WI38 (cell line): Measurements from ENCODE around the gene CTDSPL.

ENCODE experiments used
- H3K4me3 ChIP-seq: 2 replicates; pipeline ENCODE4 v1.5.1; 2011; ENCODE audit warnings: low read depth, mild to moderate bottlenecking, control low read depth, low read length
- TF ChIP-seq, protein P1 (sequence below): IDR thresholded peaks from 2 replicates; pipeline ENCODE4 v1.5.1; 2012; ENCODE audit warnings: low read depth, mild to moderate bottlenecking, control low read depth, low read length

The CTDSPL gene

DNA sequence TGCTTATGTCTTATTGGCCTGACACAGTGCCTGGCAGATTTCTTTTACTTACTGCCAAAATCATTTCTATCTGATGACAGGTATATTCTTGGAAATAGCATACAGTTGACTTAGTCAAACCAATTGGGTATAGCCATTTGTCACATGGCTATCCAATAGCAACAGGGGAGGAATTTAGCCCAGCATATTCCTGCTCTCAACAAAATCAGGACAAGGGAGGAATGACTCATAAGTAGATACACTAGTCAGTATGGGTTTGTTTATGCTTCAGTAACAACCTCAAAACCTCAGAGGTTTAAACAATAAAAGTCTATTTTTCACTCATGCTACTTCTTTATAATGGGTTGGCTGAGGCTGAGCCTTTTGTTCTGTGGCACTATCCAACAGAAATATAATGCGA lies 90.9 kb downstream of the CTDSPL start:
- TF ChIP-seq, protein P1, sequence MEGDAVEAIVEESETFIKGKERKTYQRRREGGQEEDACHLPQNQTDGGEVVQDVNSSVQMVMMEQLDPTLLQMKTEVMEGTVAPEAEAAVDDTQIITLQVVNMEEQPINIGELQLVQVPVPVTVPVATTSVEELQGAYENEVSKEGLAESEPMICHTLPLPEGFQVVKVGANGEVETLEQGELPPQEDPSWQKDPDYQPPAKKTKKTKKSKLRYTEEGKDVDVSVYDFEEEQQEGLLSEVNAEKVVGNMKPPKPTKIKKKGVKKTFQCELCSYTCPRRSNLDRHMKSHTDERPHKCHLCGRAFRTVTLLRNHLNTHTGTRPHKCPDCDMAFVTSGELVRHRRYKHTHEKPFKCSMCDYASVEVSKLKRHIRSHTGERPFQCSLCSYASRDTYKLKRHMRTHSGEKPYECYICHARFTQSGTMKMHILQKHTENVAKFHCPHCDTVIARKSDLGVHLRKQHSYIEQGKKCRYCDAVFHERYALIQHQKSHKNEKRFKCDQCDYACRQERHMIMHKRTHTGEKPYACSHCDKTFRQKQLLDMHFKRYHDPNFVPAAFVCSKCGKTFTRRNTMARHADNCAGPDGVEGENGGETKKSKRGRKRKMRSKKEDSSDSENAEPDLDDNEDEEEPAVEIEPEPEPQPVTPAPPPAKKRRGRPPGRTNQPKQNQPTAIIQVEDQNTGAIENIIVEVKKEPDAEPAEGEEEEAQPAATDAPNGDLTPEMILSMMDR, result no peak
- no peak overlapping the region for H3K4me3 ChIP-seq

DNA sequence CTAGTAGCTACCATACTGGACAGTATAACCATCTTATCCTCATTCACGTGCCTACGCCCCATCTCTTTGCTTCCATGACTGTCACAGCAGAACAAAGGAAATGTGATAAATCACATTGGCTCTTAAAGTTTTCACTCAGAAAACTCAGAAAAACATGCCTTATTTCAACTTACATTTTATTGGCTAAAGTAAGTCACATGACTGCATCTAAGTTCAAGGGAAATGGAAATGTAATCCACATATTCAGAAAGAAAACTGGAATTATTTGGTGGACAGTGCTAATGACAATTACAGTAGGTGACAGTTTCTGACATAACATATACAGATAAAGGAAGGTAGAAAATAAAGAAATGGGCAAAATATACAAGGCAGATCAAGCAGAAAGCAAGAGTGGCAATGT lies 91.5 kb downstream of the CTDSPL start:
- H3K4me3 ChIP-seq, result no peak overlapping the region
- TF ChIP-seq, protein P1, result no peak

DNA sequence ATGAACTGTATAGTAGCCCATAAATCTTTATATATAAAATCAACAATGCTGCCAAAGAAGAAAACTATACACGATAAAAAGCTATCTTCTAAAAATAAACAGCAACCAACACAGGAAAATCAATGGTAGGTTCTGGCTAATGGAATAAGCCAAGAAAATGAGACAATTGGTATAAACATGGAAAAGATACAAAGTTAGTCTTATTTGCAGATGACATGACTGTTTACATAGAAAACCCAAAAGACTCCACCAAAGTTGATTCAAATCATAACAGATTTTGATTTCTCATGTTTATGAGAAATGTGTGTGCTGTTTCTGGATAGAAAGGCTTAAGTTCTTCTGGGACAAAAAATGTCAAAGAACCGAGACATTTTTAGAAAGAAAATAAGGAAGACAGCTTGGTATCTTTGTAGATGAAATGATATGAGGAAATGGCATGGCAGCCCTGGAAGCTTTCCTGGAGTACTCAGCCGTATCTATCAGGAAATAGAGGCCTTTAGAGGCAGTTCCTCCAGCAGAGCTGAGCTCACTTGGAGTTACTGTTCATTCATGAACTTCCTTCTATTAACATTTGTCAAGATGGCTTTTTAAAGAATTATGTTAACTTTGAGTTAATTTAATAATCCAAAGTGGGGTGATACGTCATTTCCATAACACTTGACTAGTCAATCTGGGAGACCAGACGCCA lies 92.2 kb downstream of the CTDSPL start:
- TF ChIP-seq, protein P1, result no peak
- H3K4me3 ChIP-seq, result no peak overlapping the region

DNA sequence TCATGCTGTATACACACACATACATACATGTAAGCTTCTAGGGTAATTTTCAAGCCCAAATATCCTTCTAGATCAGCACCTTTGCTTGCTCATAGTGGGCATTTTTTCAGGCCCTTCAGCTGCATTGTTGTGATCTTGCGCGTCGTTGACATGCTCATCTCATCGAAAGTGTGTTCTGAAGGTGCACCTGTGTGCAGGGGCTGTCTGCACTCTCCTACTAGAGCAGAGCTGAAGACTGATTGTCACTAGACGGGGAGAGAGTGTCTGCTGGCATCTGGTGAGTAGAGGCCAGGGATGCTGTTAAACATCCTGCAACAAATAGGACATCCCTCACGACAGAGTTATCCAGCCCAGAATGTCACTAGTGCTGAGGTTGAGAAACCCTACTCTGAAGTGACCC lies 93.2 kb downstream of the CTDSPL start:
- TF ChIP-seq, protein P1, result no peak
- no peak overlapping the region for H3K4me3 ChIP-seq

DNA sequence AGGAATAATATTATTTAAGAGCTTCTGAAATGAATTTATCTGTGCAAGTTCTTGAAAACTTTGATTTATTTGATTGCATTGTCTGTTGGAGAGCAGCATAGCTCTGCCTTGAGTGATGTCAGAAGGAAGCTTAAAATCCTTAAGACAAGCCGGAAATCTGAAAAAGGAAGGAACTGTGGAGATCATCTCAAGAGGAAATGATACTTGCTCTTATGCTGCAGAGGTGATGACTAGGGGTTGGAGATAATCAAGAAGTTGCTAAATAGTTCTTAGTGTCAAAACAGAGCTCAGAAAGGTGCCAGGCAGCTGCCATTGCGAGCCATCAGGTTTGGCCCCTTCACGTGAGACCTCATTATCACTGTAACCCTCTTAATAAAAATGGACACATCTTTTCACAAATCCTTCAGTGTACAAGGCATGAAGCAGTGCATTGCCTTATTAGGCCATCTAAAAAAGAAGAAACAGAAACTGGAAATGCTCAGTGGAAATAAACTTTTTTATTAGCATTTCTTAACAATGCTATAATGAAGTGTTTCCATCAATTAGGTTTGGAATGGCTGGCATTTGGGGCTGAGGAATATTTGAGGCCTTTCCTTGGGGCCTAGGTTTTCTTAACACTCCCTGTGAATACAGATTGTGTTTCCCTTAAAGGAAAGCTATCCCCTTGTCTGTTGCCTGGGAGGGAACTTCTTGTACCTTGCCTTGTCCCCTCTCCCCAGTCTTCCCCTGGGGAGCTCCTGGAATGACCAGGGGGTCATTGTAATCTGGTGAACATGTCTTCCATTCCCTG lies 94.4 kb downstream of the CTDSPL start:
- H3K4me3 ChIP-seq, result no peak overlapping the region
- TF ChIP-seq, protein P1, result no peak

DNA sequence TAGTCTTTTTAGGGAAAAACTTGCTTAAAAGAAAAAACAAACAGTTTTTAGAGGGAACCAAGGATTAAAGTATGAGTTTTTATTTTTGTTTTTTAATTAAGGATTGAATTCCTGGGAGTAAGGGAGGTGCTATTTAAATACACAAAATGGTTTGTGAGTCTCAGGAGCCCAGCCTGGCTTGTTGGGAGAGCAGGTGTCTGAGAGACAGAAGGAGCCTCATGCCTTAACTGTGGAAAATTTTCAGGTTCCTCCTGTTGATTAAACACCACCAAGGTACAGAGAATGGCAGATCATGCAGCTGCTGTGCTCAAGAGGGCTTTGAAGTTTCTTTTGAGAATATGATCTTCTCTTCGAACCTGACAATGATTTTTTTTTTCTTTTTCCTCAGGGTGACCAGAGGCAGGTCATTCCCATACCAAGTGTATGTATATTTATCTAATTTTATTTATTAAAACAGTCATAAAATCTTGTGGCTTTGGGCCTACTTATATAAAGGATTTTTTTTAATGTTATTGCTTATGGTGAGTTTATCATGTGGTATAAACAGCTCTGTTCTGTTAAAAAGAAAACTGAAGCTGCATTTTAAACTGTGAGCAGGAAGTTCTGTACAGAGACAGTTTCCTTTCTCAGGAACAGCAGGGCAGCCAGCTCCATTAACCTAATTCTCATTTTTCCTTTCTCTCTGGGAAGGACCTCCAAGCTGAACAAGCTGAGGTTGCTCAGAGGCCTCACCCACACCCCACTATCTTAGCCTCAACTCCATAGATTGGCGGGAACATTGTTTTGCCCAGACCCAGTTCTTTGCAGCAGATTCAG lies 95.3 kb downstream of the CTDSPL start:
- H3K4me3 ChIP-seq, result no peak overlapping the region
- TF ChIP-seq, protein P1, result no peak

DNA sequence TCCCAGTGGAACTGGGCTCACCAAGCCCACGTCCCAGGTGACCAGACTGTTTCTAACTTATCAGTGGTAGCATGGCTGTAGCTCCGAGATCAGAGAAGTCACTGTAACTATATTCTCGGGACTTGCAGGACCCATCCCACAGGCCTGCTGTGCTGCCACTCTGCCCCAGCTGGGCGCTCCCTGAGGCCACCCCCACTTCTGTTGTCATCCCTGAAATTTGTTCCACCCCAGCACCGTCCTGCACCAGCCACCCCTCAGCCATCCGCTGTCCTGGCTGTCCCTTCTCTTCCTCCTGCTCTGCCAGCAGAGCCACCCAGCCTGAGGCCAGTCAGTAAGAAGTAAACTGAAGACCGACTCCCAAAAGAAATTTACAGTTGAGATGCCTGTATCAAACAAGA lies 95.9 kb downstream of the CTDSPL start:
- no peak overlapping the region for H3K4me3 ChIP-seq
- TF ChIP-seq, protein P1, result no peak
